ENCODE measurements around the gene MYH7.

Gene MYH7

GRCh38 chr14:23446291-23446851 lies 10.9 kb upstream of the MYH7 start:
- no peak overlapping the region for H3K4me3 ChIP-seq (ENCODE audit: low read depth, low read length)
- no peak for TF ChIP-seq CTCF (IDR thresholded peaks at IDR 0.05; ENCODE audit: borderline replicate concordance, insufficient read depth, low read depth, low read length)

GRCh38 chr14:23445773-23446172 lies 10.3 kb upstream of the MYH7 start:
- H3K4me3 ChIP-seq (ENCODE audit: low read depth, low read length) = no peak overlapping the region
- no peak for TF ChIP-seq CTCF (IDR thresholded peaks at IDR 0.05; ENCODE audit: borderline replicate concordance, insufficient read depth, low read depth, low read length)

- TF ChIP-seq CTCF (IDR thresholded peaks at IDR 0.05; ENCODE audit: borderline replicate concordance, insufficient read depth, low read depth, low read length) = no peak
- no peak overlapping the region for H3K4me3 ChIP-seq (ENCODE audit: low read depth, low read length)
Observed at GRCh38 chr14:23444314-23444713, 8.9 kb upstream of the MYH7 start.

DNA sequence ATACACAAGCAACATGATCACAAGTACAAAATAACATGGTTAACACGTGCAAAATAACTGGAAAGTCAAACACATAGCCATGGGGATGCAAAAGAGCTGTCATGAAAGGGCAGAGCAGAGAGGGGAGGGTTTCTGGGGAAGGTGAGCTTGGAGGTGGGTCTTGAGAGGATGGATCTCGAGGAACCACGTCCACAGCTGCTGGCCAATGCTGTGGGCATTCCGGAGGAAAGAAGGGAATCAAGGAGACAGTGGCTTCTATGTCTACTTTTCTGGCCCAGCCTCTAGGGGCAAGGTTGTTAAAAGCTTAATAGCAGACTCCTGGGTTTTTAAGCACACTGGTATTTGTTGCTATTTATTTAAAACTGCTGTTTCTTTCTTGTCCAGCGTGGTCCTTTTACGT lies 8.4 kb upstream of the MYH7 start:
- no peak for TF ChIP-seq CTCF (IDR thresholded peaks at IDR 0.05; ENCODE audit: borderline replicate concordance, insufficient read depth, low read depth, low read length)
- no peak overlapping the region for H3K4me3 ChIP-seq (ENCODE audit: low read depth, low read length)

DNA sequence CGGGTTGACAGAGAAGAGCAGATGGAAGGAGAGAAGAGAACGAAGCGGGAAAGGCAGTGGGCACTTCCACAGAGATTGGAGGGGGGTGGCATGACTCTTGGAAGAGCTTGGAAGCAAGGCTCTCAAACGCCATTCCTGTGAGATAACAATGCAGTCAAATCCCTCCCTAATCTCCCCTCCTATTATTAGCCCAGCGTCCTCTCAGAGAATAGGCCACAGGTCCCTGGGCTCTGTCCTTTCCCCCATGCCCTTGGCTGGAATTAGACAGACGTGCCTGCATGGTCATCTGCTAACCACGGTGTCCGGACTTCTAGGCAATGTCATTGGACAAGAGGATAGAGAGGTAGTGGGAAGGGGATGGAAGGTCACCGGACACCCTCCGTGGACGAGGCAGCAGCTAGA lies 8.0 kb upstream of the MYH7 start:
- no peak for TF ChIP-seq CTCF (IDR thresholded peaks at IDR 0.05; ENCODE audit: borderline replicate concordance, insufficient read depth, low read depth, low read length)
- H3K4me3 ChIP-seq (ENCODE audit: low read depth, low read length) = no peak overlapping the region

- TF ChIP-seq CTCF (IDR thresholded peaks at IDR 0.05; ENCODE audit: borderline replicate concordance, insufficient read depth, low read depth, low read length) = no peak
- H3K4me3 ChIP-seq (ENCODE audit: low read depth, low read length) = no peak overlapping the region
Observed at GRCh38 chr14:23442721-23443356, 7.4 kb upstream of the MYH7 start.

- no peak overlapping the region for H3K4me3 ChIP-seq (ENCODE audit: low read depth, low read length)
- no peak for TF ChIP-seq CTCF (IDR thresholded peaks at IDR 0.05; ENCODE audit: borderline replicate concordance, insufficient read depth, low read depth, low read length)
Observed at GRCh38 chr14:23441076-23441475, 5.6 kb upstream of the MYH7 start.

Measured in GM12875 (cell line).